Stimulated activated CD4-positive, alpha-beta T cell treated with anti-CD3 and anti-CD28 coated beads, Interleukin-2, amount 100 ng/mL, for 24 hours (primary cell): ENCODE results near the gene THUMPD2.
"Not testable (repeated sequence)": the region's sequence is repeated elsewhere in the genome, so short reads cannot be mapped to it uniquely, and the experiment has no call there.

Experiments
- DNase-seq, 2 donors: peaks; one replicate each; pipeline ENCODE4 v3.0.0-alpha.2; 2020

The THUMPD2 gene

GRCh38 chr2:39778775-39779340, at the start of gene THUMPD2:
THUMPD2 (minus strand) TSS chr2:39779258; CDS start chr2:39779239, 19 bp downstream.
- peak; percentile 67 to 75 for DNase-seq

- DNase-seq, result no peak
These were observed 42.8 kb upstream of the THUMPD2 start for GRCh38 chr2:39821871-39822270.

- DNase-seq, result no peak
These were observed 37.8 kb upstream of the THUMPD2 start for GRCh38 chr2:39816845-39817244.

GRCh38 chr2:39816428-39816827, 37.4 kb upstream of the THUMPD2 start:
- DNase-seq, result no peak

- no peak for DNase-seq
These were observed 27.0 kb upstream of the THUMPD2 start for GRCh38 chr2:39805936-39806608.

GRCh38 chr2:39803839-39804238, 24.8 kb upstream of the THUMPD2 start:
- no peak for DNase-seq

- DNase-seq, result no peak
These were observed 21.7 kb upstream of the THUMPD2 start for GRCh38 chr2:39800752-39801151.

GRCh38 chr2:39796134-39796533, 17.1 kb upstream of the THUMPD2 start:
- DNase-seq, result no peak

- not testable (repeated sequence) for DNase-seq
These were observed 11.3 kb upstream of the THUMPD2 start for GRCh38 chr2:39790216-39790818.

GRCh38 chr2:39787950-39788349, 8.9 kb upstream of the THUMPD2 start:
- no peak for DNase-seq

- no peak for DNase-seq
These were observed 7.9 kb upstream of the THUMPD2 start for GRCh38 chr2:39786761-39787522.

GRCh38 chr2:39782591-39782990, 3.5 kb upstream of the THUMPD2 start:
- no peak for DNase-seq

GRCh38 chr2:39781697-39782096, 2.6 kb upstream of the THUMPD2 start:
- DNase-seq, result no peak

- DNase-seq, result peak in 1 of 2 donors; percentile 7
These were observed 2.0 kb upstream of the THUMPD2 start for GRCh38 chr2:39780825-39781600.

- no peak for DNase-seq
These were observed 869 bp upstream of the THUMPD2 start for GRCh38 chr2:39779927-39780326.

GRCh38 chr2:39779341-39779851, 338 bp upstream of the THUMPD2 start:
- no peak for DNase-seq

- DNase-seq, result no peak
These were observed 825 bp downstream of the THUMPD2 start for GRCh38 chr2:39778233-39778632.

GRCh38 chr2:39772812-39773152, 6.3 kb downstream of the THUMPD2 start:
- DNase-seq, result no peak

- no peak for DNase-seq
These were observed 6.8 kb downstream of the THUMPD2 start for GRCh38 chr2:39772086-39772811.

GRCh38 chr2:39762448-39762847, 16.6 kb downstream of the THUMPD2 start:
- no peak for DNase-seq

- DNase-seq, result no peak
These were observed 21.9 kb downstream of the THUMPD2 start for GRCh38 chr2:39757156-39757555.

GRCh38 chr2:39755466-39755865, 23.6 kb downstream of the THUMPD2 start:
- no peak for DNase-seq
